HT-29 (cell line): Measurements from ENCODE around the gene ARHGEF4. TPM values are rescaled to one million over a fixed set of nuclear protein-coding genes. Genes with fewer than 3 reads are reported as not detected.
"Not testable (repeated sequence)": the region's sequence is repeated elsewhere in the genome, so short reads cannot be mapped to it uniquely, and the experiment has no call there.

Experiments
- DNase-seq: peaks from one replicate; pipeline ENCODE4 v3.0.0-alpha.2; 2015; ENCODE audit warnings: low spot score
- total RNA-seq: library from RNA; depleted of rRNA; stranded (reverse); fragments of >200 nt; shearing (Covaris generic); gene quantifications from 2 replicates; pipeline ENCODE4 v1.2.3, GENCODE V29; 2014

Gene ARHGEF4
- total RNA-seq, 1 experiment from 2014 or later, result 0.15 TPM

DNA sequence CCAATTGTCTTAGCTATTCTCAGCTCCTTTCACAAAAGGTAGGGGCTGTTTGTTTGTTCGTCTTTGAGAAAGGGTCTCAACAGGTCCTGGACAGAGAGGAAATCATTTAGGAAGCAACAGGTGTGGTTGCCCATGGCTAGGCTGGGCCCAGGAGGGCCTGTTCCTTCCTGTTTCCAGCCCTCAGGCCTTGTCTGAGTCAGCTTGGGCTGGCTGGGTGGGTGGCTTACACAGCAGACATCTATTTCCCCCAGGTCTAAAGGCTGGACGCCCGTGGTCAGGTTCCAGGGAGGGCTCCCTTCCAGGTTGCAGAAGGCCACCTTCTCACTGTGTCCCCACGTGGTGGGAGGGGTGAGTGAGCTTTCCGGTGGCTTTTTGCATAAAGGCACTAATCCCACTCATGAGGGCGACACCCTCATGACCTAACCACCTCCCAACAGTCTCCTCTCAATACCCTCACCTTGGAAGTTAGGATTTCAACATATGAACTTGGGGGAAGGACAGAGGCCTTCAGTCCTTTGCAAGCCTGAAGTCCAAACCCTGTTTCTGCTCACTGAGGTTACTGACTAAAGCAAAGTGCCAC is 45.5 kb downstream of the ARHGEF4 start:
- no peak for DNase-seq

- DNase-seq, result no peak
Measured at GRCh38 chr2:130882991-130883390, 46.3 kb downstream of the ARHGEF4 start.

- DNase-seq, result no peak
Measured at GRCh38 chr2:130883496-130883895, 46.8 kb downstream of the ARHGEF4 start.

DNA sequence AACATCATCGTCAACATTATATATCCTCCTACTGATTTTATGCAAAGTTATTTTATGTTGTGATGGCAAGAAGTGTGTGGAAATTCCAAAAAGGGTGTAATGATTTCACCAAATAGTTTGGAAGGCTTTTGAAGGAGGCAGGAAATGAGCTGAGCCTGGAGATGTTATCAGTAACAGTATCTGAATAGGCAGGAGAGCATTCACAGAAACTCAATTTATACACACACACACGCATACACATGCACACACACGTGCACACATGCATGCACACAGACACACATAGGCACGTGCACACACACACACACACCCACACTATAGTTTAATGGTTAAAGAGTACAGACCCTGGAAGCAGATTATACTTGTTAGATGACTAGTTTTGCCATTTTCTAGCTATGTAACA is 47.3 kb downstream of the ARHGEF4 start:
- no peak for DNase-seq

- DNase-seq, result no peak
Measured at GRCh38 chr2:130884503-130884902, 47.8 kb downstream of the ARHGEF4 start.

DNA sequence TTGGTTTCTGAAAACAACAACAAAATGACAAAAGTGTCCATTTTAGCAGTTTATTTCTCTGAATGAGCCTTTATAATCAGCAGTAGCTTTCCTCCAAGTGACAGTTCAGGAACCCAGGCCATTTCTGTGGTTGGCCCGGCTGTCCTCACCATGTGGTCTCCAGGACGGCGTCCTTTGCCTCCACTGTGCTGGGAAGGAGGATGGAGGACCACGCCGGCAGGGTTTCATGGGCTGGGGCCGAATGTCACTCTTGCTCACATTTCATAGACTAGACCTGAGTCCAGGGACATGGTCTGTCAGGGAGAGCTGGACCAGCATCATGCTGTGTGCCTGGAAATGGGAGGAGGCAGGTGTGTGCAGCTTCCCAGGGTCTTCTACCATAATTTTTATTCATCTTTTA is 50.9 kb downstream of the ARHGEF4 start:
- DNase-seq, result no peak

- DNase-seq, result no peak
Measured at GRCh38 chr2:130890941-130891669, 54.4 kb downstream of the ARHGEF4 start.

GRCh38 chr2:130891966-130892365 is 55.3 kb downstream of the ARHGEF4 start:
- no peak for DNase-seq

DNA sequence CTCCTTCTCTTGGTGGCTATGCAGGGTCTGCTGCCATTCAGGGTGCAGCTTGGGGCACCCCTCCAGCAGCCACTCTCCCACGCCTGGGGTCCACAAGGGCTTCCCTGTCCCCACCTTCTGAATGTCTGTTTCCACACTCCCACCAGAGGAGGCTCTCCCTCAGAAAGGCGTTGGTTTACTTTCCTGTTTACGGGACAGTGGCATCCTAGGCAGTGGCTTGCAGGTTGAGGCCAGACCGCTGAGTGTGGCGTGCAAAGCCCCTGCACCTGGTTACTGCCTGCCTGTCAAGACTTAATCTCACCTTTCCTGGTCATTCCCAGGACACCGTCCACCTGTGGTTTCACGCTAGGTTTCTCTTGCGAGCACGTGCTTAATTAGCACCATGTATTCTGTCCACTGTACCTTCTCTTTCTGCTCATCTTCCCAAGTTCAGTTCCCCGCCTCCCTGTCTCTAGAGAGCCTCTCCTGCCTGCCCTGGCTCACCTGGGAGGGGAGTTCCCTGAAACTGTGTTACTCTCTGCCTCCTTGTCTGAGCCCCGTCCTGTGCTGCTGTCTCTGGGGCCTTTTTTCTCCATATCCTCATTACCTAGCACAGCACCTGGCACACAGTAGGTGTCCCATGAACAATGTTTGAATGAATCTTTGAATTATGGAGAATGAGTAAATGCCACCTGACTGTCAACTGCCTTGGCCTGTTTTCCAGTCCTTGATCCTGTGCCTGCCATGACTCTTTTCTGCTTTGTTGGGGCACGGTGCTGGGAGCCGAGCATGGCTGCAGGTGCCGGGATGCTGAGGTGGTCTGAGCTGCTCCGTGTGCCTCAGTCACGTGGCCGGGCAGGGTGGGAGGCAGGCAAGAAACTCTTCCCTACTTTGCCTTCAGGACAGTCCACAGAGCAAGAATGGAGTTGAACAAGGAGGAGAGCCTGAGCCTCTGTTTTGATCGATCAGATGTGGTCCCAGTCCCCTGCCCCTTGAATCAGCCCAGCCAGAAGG is 56.4 kb downstream of the ARHGEF4 start:
- DNase-seq, result no peak

DNA sequence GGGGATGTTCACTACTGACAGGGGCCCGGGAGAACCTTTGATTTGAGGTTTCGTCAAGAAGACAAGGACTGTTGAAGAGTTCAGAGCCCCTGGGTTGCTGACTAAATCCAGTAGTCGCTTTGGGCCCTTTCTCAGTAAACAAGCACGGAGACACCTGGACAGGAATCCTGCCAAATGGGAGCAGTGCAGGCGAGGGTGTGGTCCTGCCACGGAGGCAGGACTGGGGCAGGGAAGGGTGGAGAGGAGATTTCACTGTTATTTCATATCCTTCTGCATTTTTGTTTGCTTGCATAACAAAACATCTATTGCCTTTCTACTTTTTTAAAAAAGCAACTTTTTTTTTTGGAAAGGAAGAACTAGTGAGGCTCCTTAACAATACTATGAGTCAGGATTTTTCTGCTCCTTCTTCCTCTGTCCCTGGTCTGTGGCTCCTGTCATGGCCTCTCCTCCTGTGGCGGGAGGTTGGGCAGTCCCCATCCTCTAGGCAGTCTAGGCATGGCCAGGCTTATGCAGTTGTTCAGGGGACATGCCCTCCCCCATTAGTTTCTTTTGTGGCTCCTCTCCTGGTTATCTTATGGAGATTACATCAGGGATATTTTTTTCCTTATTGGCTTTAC is 57.7 kb downstream of the ARHGEF4 start:
- DNase-seq, result no peak

DNA sequence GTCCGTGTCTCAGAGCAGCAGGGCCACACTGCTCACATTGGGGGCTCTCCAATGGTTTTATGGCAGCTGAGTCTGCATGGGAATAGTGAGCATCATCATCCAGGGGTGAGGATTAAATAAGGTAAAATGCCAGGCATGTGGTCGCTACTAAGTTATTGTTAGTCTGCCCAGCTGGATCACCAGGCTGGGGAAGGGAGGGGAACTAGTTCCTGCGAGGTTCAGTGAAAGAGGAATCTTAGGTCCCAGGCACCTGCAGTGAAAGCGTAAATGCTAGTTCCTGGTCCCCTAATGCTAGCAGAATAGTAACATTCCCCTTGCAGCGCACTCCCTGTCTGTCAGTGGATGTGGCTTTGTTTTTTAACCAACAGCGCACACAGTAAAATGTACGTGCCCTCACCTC is 60.1 kb downstream of the ARHGEF4 start:
- no peak for DNase-seq

GRCh38 chr2:130898553-130898952 is 61.8 kb downstream of the ARHGEF4 start:
- DNase-seq, result no peak

DNA sequence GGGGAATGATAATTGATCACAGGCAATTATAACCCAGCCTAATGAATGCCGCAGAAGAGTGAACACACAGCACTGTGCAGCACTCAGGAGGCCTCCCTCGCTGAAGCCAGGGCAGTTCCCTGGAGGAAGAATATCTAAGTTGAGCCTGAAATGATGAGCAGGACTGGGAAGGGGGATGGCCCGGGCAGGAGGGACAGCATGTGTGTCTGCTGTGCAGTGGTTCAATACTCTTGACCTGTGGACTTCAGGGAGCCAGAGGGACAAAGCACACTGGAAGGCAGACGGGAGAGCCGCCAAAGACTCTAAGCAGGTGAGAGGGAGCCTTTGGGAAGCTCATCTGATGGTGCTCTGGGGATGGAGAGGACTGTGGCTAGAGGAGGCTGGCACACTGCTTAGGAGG is 62.6 kb downstream of the ARHGEF4 start:
- DNase-seq, result no peak

GRCh38 chr2:130901061-130901460 is 64.3 kb downstream of the ARHGEF4 start:
- DNase-seq, result no peak

DNA sequence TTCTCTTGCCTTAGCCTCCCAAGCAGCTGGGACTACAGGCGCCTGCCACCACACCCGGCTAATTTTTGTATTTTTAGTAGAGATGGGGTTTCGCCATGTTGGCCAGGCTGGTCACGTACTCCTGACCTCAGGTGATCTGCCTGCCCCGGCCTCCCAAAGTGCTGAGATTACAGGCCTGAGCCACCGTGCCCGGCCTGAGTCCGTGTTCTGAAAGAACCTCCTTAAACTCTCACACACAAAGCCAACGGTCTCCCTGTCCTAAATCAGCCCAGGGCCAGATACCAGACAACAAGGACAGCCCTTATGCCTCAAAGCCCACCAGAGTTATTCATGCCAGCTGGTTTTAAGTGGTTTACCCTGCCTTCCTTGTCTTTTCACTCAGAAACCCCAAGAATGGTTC is 64.9 kb downstream of the ARHGEF4 start:
- not testable (repeated sequence) for DNase-seq

DNA sequence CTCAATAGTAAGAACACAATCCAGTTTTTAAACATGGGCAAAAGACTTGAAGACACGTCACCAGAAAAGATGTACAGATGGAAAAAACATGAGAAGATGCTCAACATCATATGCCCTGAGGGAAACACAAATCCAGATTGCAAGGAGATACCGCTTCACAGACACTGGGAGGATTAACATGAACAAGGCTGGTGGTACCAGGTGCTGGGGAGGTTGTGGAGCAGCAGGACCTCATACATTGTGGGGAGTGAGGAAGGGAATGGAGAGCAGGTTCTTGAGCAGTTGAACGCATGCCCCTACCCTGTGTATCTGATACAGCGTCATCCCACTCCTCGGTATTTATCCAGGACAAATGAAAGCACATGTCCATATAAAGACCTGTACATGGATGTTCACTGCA is 72.1 kb downstream of the ARHGEF4 start:
- DNase-seq, result no peak

GRCh38 chr2:130910931-130911330 is 74.2 kb downstream of the ARHGEF4 start:
- no peak for DNase-seq

DNA sequence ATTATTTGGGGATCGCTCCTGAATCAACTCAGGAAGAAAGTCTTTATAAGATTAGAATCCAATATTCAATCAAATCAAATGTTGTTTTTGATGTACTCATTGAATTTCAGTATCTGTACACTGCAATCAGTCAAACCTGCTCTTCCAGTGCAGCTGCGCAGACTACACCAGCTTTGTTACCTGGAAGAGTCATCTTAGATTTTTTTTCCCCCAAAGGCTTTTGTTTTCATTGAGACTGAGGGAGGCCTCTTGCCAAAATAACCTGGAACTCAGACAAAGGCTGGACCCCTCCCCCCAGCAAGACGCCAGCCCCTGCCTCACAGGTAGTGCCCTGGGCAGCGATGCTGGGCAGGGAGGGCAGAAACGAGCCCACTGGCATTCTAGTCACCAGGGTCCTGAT is 74.8 kb downstream of the ARHGEF4 start:
- no peak for DNase-seq

- DNase-seq, result no peak
Measured at GRCh38 chr2:130911996-130912395, 75.3 kb downstream of the ARHGEF4 start.

DNA sequence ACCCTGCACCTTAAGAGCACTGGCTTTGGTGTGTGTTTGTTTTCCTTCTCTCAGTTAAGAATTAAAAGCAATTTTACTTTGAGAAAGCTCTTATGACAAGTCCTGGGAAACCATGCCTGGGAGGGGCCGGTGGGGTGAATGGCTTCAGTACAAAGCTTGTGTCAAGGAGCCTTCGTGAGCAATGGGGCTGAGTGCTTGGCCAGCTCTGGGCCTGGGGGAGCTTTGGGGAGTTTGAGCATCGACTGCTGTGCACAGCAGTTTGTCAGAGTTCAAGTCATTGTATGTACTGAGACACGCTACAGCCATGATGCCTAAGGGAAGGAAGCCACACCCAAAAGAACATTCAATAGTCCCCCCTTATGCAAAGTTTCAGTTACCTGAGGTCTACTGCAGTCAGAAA is 75.8 kb downstream of the ARHGEF4 start:
- no peak for DNase-seq

DNA sequence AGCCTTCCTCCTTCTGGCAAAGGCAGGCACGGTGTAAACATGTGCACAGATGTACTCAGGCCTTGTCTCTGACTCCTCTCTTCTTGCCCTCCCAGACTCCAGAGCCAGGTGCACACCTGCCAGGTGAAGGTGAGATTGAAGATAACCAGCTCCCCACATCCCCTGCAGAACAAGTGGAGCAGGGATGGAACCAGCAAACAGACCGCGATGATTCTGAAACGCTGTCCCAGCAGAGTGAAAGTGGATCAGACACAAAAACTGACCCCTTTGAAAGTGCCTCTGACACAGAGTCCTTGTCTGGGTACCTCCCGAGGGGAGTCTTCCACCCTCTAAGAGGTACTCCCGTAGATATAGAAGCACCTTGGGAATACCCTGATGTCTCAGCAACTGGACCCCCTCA is 77.2 kb downstream of the ARHGEF4 start:
- DNase-seq, result no peak

- no peak for DNase-seq
Measured at GRCh38 chr2:130915149-130915548, 78.4 kb downstream of the ARHGEF4 start.
